GM12865 (cell line): ENCODE measurements around the gene MRPL57.
"Not testable (repeated sequence)": the region's sequence is repeated elsewhere in the genome, so short reads cannot be mapped to it uniquely, and the experiment has no call there.

Experiments used
- DNase-seq: peaks from one replicate; pipeline ENCODE4 v3.0.0; 2010; ENCODE audit warnings: low read depth
- H3K4me3 ChIP-seq: 2 replicates; pipeline ENCODE4 v1.5.1; 2011; ENCODE audit warnings: mild to moderate bottlenecking, low read depth, low read length, control low read depth
- CTCF ChIP-seq: IDR thresholded peaks from 2 replicates; pipeline ENCODE4 v1.5.1; 2011; ENCODE audit warnings: low read length, control low read depth, low read depth, inconsistent platforms; ENCODE audit not compliant: insufficient read depth; ENCODE audit errors: missing control alignments

The MRPL57 gene

GRCh38 chr13:21152251-21152899 is 24.1 kb upstream of the MRPL57 start:
- no peak overlapping the region for H3K4me3 ChIP-seq
- TF ChIP-seq CTCF, result no peak
- no peak for DNase-seq

GRCh38 chr13:21164631-21165030 is 11.8 kb upstream of the MRPL57 start:
- H3K4me3 ChIP-seq, result no peak overlapping the region
- no peak for TF ChIP-seq CTCF
- DNase-seq, result no peak

- not testable (repeated sequence) for H3K4me3 ChIP-seq, DNase-seq
Observed at GRCh38 chr13:21165606-21166005, 10.9 kb upstream of the MRPL57 start.

- DNase-seq, result no peak
- no peak for TF ChIP-seq CTCF
- no peak overlapping the region for H3K4me3 ChIP-seq
Observed at GRCh38 chr13:21171420-21171819, 5.0 kb upstream of the MRPL57 start.

- H3K4me3 ChIP-seq, DNase-seq: not testable (repeated sequence)
Observed at GRCh38 chr13:21173767-21174166, 2.7 kb upstream of the MRPL57 start.

DNA sequence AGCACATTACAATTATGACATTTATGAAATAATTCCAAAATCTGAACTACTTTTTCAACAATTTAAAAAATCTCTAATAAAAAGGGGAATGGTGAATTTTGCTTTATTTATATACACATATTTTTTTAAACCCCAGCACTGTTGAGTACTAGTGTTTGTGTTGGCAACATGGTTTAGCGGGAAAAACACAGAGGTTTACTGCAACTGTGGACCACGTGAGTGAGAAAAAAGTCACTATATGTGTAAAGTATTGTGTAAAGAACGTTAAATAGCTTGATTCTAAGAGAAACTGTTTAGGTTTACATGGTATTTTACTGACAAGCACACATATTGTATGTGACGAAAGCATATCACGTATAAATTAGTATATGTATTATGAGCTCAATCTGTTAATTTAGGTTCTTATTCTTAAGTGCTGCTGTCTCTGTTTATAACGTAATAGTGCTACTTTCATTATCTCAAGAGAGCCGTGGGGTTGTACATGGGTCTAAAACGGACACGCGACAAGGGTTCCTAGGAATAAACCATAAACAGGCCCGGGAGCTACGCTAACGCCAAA is 723 bp upstream of the MRPL57 start:
- H3K4me3 ChIP-seq, result peak overlapping the region; percentile 82
- peak; percentile 17 for DNase-seq
- no peak for TF ChIP-seq CTCF

DNA sequence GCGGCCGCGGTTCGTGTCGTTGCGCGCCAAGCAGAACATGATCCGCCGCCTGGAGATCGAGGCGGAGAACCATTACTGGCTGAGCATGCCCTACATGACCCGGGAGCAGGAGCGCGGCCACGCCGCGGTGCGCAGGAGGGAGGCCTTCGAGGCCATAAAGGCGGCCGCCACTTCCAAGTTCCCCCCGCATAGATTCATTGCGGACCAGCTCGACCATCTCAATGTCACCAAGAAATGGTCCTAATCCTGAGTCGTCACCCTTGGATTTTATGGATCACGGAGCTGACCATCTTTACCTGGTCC is 475 bp downstream of the MRPL57 start:
- DNase-seq, result no peak
- TF ChIP-seq CTCF, result no peak
- H3K4me3 ChIP-seq, result peak overlapping the region; percentile 82

DNA sequence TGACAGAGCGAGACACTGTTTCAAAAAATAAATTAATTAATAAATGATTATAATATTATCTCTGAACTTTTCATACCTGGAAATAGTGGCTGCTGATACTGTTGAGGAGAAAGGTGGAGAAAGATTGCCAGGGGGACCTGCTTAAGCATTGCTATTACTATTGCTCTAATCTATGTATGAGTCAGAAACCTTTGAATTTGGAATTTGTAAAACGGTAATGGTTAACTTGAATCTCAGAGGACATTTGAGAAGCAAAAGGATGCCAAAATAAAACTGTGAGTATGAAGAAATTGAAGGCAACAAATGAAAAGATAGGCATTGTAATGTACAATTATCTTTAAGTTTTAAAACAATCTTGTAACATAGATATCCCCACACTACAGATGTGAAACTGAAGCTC is 5.2 kb downstream of the MRPL57 start:
- no peak for TF ChIP-seq CTCF
- DNase-seq, result no peak
- no peak overlapping the region for H3K4me3 ChIP-seq

GRCh38 chr13:21186410-21186809 is 10.0 kb downstream of the MRPL57 start:
- not testable (repeated sequence) for H3K4me3 ChIP-seq, DNase-seq

- H3K4me3 ChIP-seq, DNase-seq: not testable (repeated sequence)
Observed at GRCh38 chr13:21194756-21195155, 18.3 kb downstream of the MRPL57 start.

DNA sequence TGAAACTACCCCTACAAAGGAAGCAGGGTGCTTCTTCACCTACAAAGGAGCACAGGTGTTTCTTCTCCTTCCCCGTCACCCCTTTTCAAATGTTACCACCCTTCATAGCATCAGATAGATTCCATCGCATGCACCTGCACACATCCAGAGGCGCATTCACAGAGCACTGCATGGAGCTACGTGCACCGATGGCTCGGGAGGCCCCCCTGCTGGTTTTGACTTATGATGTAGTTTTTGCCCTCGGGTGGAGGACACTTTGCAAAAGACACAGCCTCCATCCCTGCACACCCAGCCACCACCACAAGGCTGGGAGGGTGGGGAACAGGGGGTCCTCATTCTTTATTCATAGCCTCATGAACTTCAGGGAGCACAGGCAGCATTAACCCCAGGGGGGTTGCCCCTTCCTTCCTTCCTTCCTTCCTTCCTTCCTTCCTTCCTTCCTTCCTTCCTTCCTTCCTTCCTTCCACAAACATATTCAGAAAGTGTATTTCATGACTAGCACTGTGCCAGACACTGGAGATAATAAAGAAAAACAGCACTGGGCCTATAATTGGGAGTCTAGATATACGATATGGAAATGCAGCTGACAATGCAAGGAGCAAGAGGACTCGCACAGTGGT is 21.3 kb downstream of the MRPL57 start:
- not testable (repeated sequence) for H3K4me3 ChIP-seq, DNase-seq

DNA sequence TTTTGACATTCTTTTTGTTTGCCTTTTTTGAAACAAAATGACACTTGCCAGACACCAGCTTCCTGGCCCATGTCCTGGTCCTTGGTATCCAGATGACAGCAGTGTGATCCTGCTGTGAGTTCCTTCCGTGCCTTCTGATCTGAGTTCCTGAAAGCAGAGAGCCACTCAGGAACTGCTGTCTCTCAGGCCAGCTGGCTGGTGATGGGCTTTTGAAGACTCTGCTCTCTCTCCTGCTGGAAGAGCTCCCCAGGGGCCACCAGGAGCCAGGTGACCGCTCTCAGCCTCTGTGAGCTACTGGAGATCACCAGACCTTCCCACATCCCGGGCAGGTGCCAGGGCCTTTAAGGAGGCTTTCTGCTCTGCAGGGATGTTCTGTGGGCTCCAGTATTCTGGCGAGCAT is 21.9 kb downstream of the MRPL57 start:
- DNase-seq, H3K4me3 ChIP-seq: not testable (repeated sequence)
